HG03097 (cell line): ENCODE measurements around the gene CPNE6.

ENCODE experiments used
- ATAC-seq: cut with Tn5 transposase; IDR thresholded peaks from one replicate; pipeline ENCODE4 v1.9.1; 2021; ENCODE audit not compliant: unreplicated experiment, low FRiP score

Gene CPNE6

DNA sequence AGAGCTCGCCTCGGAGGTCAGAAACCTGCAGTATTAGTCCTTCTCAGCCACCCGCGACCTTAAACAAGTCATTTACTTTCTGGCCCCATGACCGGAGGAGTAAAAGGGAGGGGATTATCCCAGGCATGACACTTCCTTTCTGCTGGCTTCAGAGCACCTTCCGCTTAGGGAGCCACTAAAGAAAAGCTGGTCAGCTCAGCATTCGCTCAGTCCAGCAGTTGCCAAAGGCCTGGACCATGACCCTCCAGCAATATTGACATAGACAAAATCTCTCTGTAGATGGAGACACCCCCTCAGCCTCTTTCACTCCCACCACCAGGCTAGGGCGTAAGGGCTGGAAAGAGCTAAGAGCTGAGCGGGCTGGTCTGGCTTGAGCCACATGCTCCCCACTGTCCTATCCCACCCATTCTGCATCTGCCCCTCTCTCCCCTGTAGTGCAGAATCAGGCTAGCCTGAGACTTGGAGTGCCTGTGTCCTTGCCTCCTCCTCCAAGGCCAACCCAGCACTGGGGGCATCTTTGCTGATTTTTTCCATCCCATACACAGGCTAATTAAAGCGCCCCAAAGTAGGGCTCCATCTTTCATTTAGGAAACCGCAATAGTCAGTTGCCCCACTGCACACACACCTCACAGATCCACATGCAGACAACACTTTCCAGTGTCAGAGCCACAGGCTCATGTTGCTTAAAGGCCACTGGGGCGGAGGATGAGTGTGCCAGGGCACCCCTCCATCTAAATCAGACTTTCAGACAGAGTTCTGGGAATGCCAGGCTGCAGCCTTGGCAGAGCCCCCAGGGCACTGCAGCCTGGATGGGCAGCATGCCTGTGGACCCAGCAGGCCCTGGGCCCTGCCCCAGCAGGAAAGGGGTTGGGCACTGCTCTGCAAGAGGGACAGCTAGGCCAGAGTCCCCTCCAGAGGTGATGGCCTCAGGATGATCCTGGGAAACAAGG is 4.0 kb upstream of the CPNE6 start:
- ATAC-seq: no peak

- ATAC-seq: no peak
Observed at GRCh38 chr14:24068711-24069410, 2.5 kb upstream of the CPNE6 start.

- ATAC-seq: no peak
Observed at GRCh38 chr14:24069411-24069735, 2.0 kb upstream of the CPNE6 start.

DNA sequence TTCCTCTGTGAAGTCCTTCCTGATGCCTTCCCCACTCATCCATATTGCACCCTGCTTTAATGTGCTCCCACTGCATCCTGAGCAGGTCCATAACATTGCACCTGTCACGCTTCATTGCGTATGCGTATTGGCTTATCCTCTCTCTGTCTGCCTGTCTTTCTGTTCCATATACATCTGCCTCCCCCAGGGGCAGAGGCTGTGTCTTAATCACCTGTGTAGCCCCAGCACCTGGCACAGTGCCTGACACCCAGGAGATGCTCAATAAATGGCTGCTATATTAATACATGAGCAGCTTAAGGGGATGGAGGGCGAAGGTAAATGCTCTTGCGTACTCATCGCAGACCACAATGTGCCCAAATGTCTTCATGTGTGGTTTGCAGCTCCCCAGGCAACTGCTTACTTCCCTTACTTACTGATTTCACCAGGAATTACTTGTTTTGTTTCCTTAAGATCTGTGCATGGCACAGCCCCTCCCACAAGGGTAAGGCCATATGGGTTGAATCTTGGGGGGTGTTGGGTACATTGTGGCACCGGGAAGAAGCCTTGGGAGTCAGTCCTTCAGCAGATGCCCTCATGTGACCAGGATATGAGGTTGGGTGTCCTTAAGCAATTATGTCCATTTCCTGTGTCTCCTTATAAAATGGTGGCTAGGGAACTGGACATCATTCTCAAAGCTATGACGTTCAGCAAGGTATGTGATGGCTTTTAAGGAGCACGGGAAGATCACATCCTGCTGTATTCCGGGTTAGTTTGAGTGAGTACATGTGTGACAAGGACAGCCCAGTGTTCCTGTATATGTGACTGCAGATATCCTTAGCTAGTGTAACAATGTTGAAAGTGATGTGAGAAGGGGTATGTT is 848 bp upstream of the CPNE6 start:
- no peak for ATAC-seq

- ATAC-seq: no peak
Observed at GRCh38 chr14:24071836-24072430, 571 bp downstream of the CPNE6 start.

DNA sequence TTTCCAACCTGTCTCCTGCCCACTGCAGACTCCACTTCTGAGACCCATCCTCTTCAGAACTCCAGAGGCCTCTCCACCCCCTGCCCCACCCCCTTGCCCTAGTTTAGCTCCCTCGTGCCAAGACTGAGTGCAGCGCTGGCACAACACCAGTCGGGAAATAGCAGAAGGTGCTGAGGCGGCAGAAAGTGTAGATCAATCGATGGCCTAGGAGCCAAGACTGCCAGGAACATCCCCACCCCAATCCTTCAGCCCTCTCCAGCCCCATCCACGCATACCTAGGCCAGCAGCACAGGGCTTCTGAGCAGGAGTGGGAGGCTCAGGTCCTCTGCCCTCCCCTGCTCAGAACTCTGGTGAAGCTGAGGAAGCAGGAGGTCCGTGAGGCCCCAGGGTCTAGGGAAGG is 1.1 kb downstream of the CPNE6 start:
- no peak for ATAC-seq

DNA sequence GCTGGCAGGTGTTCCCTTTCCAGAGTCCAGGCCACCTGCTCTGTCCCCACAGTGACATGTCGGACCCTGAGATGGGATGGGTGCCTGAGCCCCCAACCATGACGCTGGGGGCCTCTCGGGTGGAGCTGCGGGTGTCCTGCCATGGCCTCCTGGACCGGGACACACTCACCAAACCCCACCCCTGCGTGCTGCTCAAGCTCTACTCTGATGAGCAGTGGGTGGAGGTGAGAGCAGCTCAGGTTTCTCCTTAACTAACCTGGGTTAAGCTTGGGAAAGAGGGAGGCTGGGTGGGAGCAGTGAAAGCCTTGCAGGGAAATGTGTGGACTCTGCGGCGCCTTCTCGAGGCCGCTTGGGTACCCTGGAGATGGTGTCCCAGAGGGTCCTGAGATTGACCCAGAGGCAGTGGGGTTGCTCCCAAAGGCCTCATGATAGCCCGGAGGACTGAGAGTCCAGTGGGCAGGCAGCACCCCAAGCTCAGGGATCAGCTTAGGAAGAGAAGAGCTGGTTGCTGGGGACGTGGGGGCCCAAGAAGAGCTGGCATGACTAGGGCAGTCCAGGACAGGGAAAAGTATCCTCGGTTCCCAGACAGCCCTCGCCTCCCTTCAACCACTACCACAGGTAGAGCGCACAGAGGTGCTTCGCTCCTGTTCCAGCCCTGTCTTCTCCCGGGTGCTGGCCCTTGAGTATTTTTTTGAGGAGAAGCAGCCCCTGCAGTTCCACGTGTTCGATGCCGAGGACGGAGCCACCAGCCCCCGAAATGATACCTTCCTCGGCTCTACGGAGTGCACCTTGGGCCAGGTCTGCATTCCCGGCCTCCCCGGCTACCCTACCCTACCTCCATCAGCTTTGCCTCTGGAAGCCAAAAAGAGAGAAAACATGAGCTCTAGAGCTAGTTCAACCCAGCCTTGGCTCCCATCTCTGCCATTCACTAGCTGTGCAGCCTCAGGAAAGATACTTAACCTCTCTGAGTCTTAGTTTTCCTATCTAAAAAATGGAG is 1.8 kb downstream of the CPNE6 start:
- no peak for ATAC-seq

GRCh38 chr14:24074625-24075484 is 3.5 kb downstream of the CPNE6 start:
- no peak for ATAC-seq

- ATAC-seq: no peak
Observed at GRCh38 chr14:24075485-24076301, 4.3 kb downstream of the CPNE6 start.

DNA sequence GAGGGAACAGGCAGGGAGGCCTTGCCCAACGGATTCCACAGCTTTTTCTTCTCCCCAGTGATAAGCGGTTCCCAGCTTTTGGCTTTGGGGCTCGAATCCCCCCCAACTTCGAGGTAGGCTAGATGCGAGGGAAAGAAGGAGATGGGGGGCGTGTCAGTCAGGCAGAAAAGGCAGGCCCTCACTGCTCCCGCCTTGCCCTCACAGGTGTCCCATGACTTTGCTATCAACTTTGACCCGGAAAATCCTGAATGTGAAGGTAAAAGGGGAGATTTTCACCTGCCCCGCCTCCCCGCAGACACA is 4.9 kb downstream of the CPNE6 start:
- ATAC-seq: no peak

GRCh38 chr14:24077086-24077485 is 5.7 kb downstream of the CPNE6 start:
- no peak for ATAC-seq

DNA sequence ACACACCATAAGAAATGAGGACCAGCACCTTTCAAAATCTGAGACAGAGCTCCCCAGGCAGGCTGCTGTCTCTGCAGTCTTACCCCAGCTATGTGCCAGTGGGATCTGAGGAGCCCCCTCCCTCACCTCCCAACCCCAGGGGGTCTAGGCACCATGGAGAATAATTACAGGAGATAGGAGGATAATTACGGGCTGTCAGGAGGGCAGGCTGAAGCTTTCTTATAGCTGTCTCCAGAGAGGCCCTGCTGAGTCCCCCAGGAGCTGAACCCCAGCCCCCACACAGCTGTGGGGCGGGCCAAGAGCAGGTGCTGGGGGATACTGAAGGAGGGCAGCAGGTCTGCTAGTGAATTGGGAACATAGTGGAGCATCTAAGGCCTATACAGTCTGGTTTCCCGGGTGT is 6.8 kb downstream of the CPNE6 start:
- no peak for ATAC-seq

DNA sequence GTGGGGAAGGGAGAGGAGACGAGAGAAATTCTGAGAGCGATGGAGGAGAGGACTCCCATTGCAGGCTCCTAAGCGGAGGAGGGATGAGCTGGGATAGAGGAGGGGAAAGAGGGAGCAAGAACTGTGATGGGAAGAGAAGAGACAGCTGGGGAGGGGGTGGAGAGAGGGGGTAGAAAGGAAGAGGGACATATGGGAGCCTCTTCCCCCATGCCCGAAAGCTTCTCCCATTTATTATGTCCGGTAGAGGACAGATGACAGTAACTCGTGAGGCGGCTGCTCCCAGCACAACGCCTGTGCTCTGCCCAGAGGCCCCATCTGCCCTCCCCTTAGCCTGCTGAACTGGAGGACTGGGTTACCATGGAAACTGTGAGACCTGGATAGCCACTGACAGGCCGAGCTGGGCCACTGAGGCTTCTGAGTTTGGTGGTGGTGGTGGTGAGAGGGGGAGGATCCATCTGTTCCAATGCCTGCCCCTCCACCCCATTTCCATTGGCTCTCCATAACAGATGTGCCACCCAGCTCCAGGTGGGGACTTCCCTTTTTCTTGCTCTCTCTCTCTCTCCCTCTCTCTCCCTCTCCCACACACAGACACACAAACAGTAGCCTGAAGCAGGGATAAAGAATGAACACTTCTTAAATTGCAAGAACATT is 8.3 kb downstream of the CPNE6 start:
- ATAC-seq: no peak

DNA sequence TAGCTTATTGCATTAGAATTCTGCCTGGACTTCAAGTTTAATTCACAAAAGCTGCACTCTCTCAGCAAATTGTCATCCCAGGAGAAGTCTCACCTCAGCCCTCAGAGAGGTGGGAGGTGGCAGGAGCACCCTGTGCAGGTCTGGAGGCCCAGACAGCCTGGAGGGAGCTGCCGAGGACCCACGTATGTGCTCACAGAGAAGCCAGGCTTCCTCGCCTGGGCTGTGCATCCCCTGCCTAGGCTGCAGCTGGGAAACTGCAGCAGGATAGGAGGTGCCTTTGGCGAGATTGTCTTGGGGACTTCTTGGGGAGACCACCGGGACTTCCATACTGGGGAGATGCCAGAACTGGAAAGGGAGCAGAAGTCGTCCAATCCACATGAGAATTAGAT is 8.8 kb downstream of the CPNE6 start:
- no peak for ATAC-seq

DNA sequence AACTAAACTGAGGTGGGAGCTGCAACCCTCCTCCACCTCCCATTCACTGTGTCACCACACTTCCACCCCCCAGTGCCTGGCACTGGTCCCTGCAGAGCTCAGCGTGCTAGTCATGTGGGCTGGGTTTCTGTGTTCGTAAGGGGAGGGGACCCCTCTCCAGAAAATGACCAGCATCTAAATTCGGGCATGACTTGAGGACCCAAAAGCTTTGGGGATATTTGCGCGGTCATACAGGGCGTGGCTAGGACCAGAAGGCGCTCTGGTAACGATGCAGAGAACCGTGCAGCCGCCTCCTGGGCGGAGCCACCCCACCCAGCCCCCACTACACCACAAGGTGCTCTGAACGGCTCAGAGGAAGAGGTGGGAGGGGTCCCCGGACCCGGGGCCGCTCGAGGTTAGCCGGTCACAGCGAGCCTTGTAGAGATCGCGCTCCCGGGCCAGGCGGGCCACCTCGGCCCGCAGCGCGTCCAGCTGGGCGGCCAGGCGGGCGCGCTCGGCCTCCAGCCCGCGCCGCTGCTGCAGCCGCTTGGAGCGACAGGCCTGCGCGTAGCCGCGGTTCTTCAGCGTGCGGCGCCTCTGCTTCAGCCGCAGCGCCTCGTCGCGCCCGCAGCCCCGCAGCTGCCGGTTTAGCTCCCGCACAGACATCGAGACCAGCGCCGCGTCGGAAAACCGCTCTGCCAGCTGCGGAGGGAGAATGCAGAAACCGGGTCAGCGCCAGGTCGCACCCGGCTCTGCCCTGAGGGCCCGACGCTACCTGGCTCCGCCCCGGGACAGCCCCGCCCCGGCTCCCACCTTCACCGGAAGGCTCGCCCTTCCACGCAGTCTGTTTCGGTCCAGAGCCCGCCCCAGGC is 9.8 kb downstream of the CPNE6 start:
- ATAC-seq: peak; percentile 72

DNA sequence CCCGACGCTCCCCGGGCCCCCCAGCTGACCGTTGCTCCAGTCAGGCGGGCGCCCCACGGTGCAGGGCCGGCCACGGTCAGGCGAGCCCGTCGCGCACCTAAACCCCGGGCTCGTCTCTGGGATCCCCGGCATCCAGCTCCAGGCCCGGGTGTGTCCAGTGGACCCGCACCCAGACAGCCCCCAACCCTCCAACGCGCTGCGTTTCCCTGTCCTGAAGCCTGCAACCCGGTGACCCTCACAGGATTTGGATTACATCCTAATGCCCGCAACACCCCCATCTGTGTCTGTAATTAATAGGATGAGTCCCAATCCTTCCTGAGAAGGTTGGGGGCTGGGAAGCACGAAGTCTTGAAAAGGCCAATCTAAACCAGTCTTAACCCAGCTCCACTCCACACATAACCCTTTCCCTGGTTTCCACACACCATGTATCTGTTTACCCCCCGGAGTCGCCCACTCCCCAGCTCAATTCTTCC is 10.4 kb downstream of the CPNE6 start:
- ATAC-seq: no peak
